Inflammatory macrophage treated with lipopolysaccharide for 4 hours (primary cell): ENCODE data around the gene TCF3.

Experiments used
- DNase-seq: peaks from one replicate; pipeline ENCODE4 v3.0.0-alpha.2; 2020

The TCF3 gene

GRCh38 chr19:1577929-1578618 is 74.3 kb downstream of the TCF3 start:
- no peak for DNase-seq

GRCh38 chr19:1577090-1577928 is 75.1 kb downstream of the TCF3 start:
- DNase-seq = no peak

DNA sequence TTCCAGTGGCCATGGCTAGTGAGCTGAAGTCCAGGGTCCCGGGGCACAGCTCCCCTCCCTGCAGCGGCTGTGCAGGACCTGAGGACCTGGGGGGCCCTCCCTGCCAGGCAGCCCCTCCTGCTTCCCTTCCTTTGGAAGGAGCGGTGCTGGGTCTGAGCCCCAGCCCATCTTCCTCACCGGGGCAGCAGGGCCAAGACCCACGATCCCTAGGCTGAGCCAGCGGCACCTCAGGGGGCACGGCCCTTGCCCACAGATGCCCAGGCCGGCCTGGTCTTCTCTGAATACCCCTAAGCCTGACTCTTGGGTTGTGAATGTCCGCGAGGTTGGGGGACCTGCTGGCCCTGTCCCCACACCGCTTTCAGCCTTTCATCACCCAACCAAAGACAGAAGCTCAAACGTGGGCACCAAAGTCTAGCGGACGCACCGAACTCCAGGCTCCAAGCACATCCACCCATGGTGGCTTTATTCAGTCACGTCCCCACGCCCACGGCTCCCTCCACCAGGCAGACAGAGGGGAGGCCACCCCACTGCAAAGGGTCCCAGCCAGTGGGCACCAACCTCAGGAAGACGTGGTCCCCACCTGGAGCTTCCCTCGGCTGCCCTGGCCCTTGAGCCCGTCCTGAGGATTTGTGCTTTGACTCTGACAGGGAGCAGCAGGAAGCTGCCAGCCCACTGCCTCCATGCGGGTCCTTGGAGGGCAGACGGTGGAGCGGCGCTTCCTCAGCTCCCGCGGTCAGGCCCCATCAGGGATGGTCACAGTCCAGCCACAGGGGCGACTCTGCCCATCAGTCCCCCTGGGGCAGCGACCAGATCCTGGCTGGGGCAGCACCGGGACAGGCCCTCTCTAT is 75.9 kb downstream of the TCF3 start:
- DNase-seq = no peak

DNA sequence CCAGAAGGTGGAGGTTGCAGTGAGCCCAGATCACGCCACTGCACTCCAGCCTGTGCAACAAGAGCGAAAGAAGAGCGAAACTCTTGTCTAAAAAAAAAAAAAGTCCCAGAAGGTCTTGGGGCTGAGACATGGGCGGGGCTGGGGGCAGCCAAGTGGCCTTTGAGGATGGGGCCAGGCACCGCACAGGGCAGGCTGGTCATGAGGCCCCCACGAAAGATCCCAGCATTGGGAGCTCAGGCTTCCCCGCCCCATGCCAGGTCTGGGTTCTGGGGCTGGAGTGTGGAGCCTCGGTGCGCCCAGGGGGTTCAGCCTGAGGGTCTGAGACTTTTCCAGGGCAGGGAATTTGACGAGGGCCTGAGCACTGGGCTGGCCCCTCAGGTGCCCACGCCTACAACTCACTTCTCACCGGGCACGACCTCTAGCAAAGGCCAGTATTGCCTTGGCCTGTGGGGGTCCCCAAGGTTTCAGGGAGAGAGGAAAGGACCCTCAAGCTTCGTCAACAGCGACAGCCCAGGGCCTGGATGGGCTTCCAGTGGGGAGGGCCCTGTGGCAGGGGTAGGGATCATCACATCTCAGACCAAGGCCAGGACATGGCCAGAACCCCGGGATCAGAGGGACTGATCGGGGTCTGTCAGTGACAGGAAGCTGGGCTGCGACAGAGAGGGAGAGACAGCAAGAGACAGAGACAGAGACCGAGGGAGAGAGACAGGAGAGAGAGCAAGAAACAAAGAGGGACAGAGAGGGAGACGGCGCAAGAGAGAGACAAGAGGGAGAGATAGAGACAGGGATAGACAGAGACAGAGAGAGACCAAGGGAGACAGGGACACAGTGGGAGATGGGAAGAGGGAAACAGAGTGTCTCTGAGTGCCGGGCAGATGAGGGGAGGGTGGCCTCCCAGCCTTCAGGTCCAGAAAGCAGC is 76.8 kb downstream of the TCF3 start:
- DNase-seq = no peak

GRCh38 chr19:1574354-1575136 is 77.9 kb downstream of the TCF3 start:
- DNase-seq = no peak

DNA sequence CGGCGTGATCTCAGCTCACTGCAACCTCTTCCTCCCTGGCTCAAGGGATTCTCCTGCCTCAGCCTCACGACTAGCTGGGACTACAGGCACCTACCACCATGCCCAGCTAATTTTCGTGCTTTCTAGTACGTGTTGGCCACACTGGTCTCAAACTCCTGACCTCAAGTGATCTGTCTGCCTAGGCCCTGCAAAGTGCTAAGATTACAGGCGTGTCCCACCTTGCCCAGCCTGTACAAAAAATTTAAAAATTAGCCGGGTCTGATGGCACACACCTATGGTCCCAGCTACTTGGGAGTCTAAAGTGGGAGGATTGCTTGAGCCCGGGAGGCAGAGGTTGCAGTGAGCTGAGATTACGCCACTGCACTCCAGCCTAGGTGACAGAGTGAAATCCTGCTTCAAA is 79.6 kb downstream of the TCF3 start:
- DNase-seq = no peak

DNA sequence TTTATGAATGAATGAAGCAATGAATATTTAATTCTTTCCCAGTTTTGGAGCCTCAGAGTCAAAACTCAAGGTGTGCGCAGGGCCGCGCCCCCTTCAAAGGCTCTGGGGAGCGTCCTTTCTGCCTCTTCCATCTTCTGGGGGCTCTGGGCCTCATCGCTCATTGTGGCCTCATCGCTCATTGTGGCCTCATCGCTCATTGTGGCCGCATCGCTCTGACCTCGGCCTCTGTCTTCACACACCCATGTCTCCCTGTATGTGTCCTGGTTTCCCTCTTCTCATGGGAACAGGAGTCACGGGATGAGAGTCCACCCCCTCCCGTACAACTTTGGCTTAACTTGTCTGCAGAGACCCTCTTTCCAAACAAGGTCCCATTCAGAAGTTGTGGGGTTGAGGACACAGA is 81.1 kb downstream of the TCF3 start:
- DNase-seq = no peak

DNA sequence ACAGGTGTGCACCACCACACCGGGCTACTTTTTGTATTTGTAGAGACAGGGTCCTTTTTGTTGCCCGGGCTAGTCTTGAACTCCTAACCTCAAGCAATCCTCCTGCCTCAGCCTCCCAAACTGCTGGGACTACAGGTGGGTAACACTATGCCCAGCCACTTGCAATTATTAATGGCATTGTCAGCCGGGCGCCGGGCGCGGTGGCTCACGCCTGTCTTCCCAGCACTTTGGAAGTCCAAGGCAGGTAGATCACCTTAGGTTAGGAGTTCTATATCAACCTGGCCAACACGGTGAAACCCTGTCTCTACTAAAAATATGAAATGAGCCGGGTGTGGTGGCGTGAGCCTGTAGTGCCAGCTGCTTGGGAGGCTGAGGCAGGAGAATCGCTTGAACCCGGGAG is 81.6 kb downstream of the TCF3 start:
- no peak for DNase-seq

- no peak for DNase-seq
Measured at GRCh38 chr19:1569997-1570396, 82.4 kb downstream of the TCF3 start.

GRCh38 chr19:1568320-1569019 is 83.9 kb downstream of the TCF3 start, which contains the start of gene MEX3D:
TSS of gene MEX3D (minus strand) at chr19:1568325. CDS start at chr19:1568058, 267 bp downstream.
- DNase-seq = peak; percentile 82

DNA sequence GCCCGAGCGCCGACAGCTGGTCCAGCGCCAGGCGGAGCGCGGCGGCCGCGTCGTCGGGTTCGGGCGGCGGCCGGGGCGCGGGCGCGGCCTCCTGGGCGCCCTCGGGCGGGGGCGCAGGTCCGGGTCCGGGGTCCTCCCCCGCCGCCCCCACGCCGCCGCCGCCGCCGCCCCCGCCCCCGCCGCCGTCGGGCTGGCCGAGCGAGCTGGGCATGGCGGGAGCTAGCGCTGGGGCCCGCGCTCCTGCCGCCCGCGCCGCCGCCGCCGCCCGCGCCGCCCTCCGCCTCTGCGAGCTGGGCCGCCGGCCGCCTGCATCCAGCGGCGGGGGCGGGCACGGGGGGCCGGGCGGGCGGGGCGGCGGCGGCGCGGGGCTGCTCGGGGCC is 84.6 kb downstream of the TCF3 start:
- no peak for DNase-seq

DNA sequence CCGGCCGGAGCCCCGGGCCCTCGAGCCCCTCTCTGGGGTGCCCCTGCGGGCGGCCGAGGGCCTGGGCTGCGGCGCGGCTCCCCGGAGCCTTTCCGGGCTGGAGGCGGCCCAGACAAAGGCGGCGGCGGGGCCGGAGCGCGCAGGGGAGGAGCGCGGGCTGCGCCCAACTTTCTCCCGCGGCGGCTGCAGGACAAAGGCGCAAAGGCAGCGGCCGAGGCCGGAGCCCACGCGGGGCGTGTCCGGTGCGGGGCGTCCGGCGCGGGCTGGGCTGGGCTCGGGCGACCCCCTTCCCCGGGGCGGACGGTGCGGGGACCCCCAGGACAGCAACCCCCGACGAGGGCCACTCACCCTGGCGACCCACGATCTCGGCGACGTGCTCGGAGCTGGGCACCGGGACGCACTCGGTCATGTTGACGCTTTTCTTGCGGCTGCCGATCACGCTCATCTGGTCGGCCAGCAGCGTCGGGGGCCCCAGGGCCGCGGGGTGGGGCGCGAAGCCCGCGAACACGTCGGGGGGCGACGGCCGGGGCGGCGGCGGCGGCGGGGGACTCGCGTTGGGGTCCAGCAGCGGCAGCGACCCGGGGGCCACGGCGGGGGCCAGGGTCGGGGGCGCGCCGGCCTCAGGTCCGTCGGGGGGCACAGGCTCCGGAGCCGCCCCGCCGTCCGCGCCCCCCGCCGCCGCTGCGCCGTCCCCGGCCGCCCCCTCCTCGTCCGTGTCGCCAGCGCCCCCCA is 85.1 kb downstream of the TCF3 start:
- DNase-seq = peak; percentile 13

- DNase-seq = no peak
Measured at GRCh38 chr19:1566392-1567115, 85.9 kb downstream of the TCF3 start.

DNA sequence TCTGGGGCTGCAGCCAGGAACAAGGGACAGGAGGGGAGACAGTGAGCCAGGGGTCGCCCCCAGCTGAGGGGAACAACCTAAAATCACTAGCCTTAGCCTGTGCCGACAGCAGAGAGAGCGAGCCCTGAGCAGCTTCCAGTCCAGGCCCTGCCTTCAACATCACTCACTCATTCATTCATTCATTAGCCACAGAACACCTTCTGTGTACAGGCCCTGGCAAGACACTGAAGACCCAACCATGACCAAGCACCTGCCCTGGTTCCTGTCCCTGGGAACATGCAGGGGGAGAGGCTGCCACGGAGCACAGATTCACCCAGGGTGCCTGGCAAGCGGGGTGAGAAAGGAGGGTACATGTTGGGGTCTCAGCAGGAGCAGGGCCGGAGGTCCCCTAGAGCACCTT is 89.2 kb downstream of the TCF3 start:
- no peak for DNase-seq

- no peak for DNase-seq
Measured at GRCh38 chr19:1561236-1561842, 91.1 kb downstream of the TCF3 start.

DNA sequence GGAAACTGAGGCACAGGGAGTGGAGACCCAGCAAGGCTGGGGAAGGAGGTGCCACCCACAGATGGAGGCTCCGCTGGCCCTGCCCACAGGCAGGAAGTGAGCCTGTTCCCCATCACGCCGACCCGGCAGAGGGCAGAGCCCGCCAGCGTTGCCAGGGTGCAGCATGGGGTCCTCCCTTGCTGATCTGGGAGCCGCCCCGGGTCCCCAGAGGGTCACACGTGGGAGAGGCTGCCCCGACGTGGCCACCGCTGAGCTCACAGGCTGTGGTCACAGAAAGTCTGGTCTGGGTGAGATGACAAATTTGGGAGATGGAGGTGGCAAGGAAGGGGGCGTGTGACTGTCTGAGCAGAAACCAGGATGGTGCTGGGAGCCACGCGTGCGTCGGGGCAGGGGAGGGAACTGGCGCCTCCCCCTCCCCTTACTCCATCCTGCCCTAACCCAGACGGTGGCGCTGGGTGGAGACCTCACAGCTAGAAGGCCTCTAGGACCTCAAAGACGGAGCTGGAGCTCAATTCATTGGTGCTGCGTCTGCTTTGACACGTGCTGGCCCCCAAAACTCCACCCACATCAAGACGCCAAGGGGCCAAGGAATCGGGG is 92.0 kb downstream of the TCF3 start:
- no peak for DNase-seq
